ENCODE measurements around the gene CNOT4. TPM values are rescaled to one million over a fixed set of nuclear protein-coding genes. Genes with fewer than 3 reads are reported as not detected.
"Not testable (repeated sequence)": the region's sequence is repeated elsewhere in the genome, so short reads cannot be mapped to it uniquely, and the experiment has no call there.

CNOT4 gene
- total and polyA plus RNA-seq, 2 of the 13 experiments (the other 11 are each of a cell fraction or from before 2014, with no cell fraction given) = 7.4 to 8.4 TPM

DNA sequence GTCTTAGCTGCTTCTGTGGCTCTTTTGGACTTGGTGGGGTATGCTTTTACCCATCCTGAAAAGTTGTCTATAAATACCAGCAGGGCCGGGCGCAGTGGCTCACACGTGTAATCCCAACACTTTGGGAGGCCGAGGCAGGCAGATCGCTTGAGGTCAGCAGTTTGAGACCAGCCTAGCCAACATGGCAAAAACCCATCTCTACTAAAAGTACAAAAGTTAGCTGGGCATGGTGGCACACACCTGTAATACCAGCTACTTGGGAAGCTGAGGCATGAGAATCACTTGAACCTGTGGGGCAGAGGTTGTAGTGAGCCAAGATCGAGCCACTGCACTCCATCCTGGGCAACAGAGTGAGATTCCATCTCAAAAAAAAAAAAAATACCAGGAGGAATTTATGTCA, 188.9 kb downstream of the CNOT4 start:
- WGBS (ENCODE audit: low lambda C conversion rate) = 61% methylated on average over 6 of the region's 6 CpGs
- H3K4me1 ChIP-seq (ENCODE audit: insufficient read depth, low read length) = peaks cover 19% of the 10 kb centered on the region
- H4K20me1 ChIP-seq (ENCODE audit: insufficient read depth, low read length); BruUV-seq (replicated peaks); intact Hi-C loops (cut with micrococcal nuclease; ENCODE audit: unreplicated experiment); H3K9me3 ChIP-seq (ENCODE audit: low read length); H2AFZ ChIP-seq (ENCODE audit: low read length); H3K36me3 ChIP-seq (replicated peaks in 1 of 2; ENCODE audit: control insufficient read depth in 1 of 2, insufficient read depth in 2 of 2, low read length in 2 of 2); FAIRE-seq; POLR2A ChIA-PET; H3K27me3 ChIP-seq (ENCODE audit: control insufficient read depth in 1 of 2, insufficient read depth in 2 of 2, low read length in 2 of 2); ATAC-seq; H3K4me2 ChIP-seq (ENCODE audit: low read depth, low read length); H3K79me2 ChIP-seq (ENCODE audit: insufficient read depth, low read length); DNase-seq (ENCODE audit: low spot score); H3K27ac ChIP-seq (ENCODE audit: extremely low read length, insufficient read depth, low read length); H3K9ac ChIP-seq (ENCODE audit: insufficient read depth, low read depth, low read length); in situ Hi-C loops (cut with HindIII; ENCODE audit: extremely low pct_ligation_motif_present, low pct_unique_long_range_greater_than_20kb); H3K4me3 ChIP-seq (replicated peaks in 1 of 3; ENCODE audit: insufficient read depth in 1 of 3, low read depth in 2 of 3, low read length in 3 of 3); CTCF ChIA-PET (ENCODE audit: low intra/inter-chr PET ratio, low total read pairs): not testable (repeated sequence)

DNA sequence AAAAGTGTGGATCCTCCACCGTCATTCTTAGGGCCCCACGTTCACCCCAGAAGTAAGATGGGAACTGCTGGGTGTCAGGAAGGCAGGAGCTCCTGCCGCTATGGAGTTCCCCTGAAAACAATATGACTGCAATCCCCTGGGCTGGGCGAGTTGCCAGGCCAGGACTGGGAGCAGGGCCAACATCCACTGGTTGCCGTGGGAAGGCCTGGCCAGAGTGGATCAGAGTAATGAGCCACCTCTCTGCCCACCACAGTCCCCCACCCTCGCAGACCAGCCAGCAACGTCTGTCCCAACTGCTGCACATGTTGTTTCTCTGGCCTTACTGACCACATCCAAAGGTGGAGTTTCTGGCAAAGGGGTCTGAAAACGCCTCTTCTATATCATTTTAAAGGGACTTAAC, 189.6 kb downstream of the CNOT4 start:
- BruUV-seq (replicated peaks) = no TSS peak
- no peak overlapping the region for H3K4me3 ChIP-seq (replicated peaks in 1 of 3; ENCODE audit: insufficient read depth in 1 of 3, low read depth in 2 of 3, low read length in 3 of 3)
- intact Hi-C loops (cut with micrococcal nuclease; ENCODE audit: unreplicated experiment) (no loop called here), in situ Hi-C loops (cut with HindIII; ENCODE audit: extremely low pct_ligation_motif_present, low pct_unique_long_range_greater_than_20kb) (no loop called here)
- no peak for FAIRE-seq
- H3K9me3 ChIP-seq (ENCODE audit: low read length) = no peaks in the 10 kb centered on the region
- peaks cover 0 to 9% of the 10 kb centered on the region in 2 experiments; a peak in 2 of 5 replicates for H3K27me3 ChIP-seq (ENCODE audit: control insufficient read depth in 1 of 2, insufficient read depth in 2 of 2, low read length in 2 of 2)
- H3K9ac ChIP-seq (ENCODE audit: insufficient read depth, low read depth, low read length) = no peak overlapping the region
- ATAC-seq = peak; percentile 34; the same call in 1 of the 3 replicates
- no peaks in the 10 kb centered on the region for H3K36me3 ChIP-seq (replicated peaks in 1 of 2; ENCODE audit: control insufficient read depth in 1 of 2, insufficient read depth in 2 of 2, low read length in 2 of 2)
- no peak for DNase-seq (ENCODE audit: low spot score)
- WGBS (ENCODE audit: low lambda C conversion rate) = 10% methylated on average over 6 of the region's 8 CpGs
- peaks cover 19% of the 10 kb centered on the region for H3K4me1 ChIP-seq (ENCODE audit: insufficient read depth, low read length)
- ChIA-PET CTCF (ENCODE audit: low intra/inter-chr PET ratio, low total read pairs) (no interaction called here), POLR2A (no interaction called here)
- no peak overlapping the region for H3K4me2 ChIP-seq (ENCODE audit: low read depth, low read length)
- H3K27ac ChIP-seq (ENCODE audit: extremely low read length, insufficient read depth, low read length) = no peak overlapping the region
- H2AFZ ChIP-seq (ENCODE audit: low read length) = no peak overlapping the region
- no peaks in the 10 kb centered on the region for H4K20me1 ChIP-seq (ENCODE audit: insufficient read depth, low read length)
- H3K79me2 ChIP-seq (ENCODE audit: insufficient read depth, low read length) = no peaks in the 10 kb centered on the region
- TF ChIP-seq ZNF766 (CRISPR knock-in tag; IDR thresholded peaks at IDR 0.05; ENCODE audit: borderline replicate concordance) (no peak), HNRNPK (IDR thresholded peaks at IDR 0.05; ENCODE audit: low read depth, low read length, poor library complexity, severe bottlenecking) (no peak), SYNCRIP (IDR thresholded peaks at IDR 0.05; ENCODE audit: insufficient read depth, low read depth, low read length) (no peak), FOSL1 (CRISPR knock-in tag; IDR thresholded peaks at IDR 0.05; ENCODE audit: borderline replicate concordance) (no peak), ZNF564 (CRISPR knock-in tag; IDR thresholded peaks at IDR 0.05) (no peak), RNF2 (conservative IDR thresholded peaks at IDR 0.05; ENCODE audit: low read depth) (no peak), MIER3 (CRISPR knock-in tag; IDR thresholded peaks at IDR 0.05; ENCODE audit: borderline replicate concordance) (no peak), HNRNPL (IDR thresholded peaks at IDR 0.05; ENCODE audit: low read depth, low read length) (no peak), SP140L (CRISPR knock-in tag; IDR thresholded peaks at IDR 0.05; ENCODE audit: borderline replicate concordance) (no peak), SAFB2 (CRISPR knock-in tag; IDR thresholded peaks at IDR 0.05; ENCODE audit: borderline replicate concordance, low read depth) (no peak), ZNF234 (CRISPR knock-in tag; conservative IDR thresholded peaks at IDR 0.05) (no peak), ZNF75D (CRISPR knock-in tag; IDR thresholded peaks at IDR 0.05; ENCODE audit: borderline replicate concordance) (no peak), PPARG (CRISPR knock-in tag; conservative IDR thresholded peaks at IDR 0.05) (no peak)
- TF ChIP-seq, protein P1, sequence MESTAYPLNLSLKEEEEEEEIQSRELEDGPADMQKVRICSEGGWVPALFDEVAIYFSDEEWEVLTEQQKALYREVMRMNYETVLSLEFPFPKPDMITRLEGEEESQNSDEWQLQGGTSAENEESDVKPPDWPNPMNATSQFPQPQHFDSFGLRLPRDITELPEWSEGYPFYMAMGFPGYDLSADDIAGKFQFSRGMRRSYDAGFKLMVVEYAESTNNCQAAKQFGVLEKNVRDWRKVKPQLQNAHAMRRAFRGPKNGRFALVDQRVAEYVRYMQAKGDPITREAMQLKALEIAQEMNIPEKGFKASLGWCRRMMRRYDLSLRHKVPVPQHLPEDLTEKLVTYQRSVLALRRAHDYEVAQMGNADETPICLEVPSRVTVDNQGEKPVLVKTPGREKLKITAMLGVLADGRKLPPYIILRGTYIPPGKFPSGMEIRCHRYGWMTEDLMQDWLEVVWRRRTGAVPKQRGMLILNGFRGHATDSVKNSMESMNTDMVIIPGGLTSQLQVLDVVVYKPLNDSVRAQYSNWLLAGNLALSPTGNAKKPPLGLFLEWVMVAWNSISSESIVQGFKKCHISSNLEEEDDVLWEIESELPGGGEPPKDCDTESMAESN (CRISPR knock-in tag; conservative IDR thresholded peaks at IDR 0.05) = no peak
- TF ChIP-seq, protein P2, sequence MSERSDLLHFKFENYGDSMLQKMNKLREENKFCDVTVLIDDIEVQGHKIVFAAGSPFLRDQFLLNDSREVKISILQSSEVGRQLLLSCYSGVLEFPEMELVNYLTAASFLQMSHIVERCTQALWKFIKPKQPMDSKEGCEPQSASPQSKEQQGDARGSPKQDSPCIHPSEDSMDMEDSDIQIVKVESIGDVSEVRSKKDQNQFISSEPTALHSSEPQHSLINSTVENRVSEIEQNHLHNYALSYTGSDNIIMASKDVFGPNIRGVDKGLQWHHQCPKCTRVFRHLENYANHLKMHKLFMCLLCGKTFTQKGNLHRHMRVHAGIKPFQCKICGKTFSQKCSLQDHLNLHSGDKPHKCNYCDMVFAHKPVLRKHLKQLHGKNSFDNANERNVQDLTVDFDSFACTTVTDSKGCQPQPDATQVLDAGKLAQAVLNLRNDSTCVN (CRISPR knock-in tag; IDR thresholded peaks at IDR 0.05; ENCODE audit: borderline replicate concordance) = no peak

Data from HepG2 (cell line).